Skeletal muscle satellite cell (primary cell): ENCODE measurements around the gene FMN1.
A peak's percentile ranks its signal among the peaks of the same experiment; 100 is the strongest.

Experiments
- H3K27me3 ChIP-seq: 2 replicates; pipeline ENCODE4 v1.7.0; 2013; ENCODE audit warnings: low read length; ENCODE audit not compliant: control insufficient read depth, insufficient read depth
- H3K36me3 ChIP-seq: 2 replicates; pipeline ENCODE4 v1.7.0; 2013; ENCODE audit warnings: mild to moderate bottlenecking, control low read depth, low read length; ENCODE audit not compliant: insufficient read depth
- H3K4me1 ChIP-seq: 2 replicates; pipeline ENCODE4 v1.7.0; 2013; ENCODE audit warnings: low read length; ENCODE audit not compliant: control insufficient read depth, insufficient read depth
- H3K4me2 ChIP-seq: 2 replicates; pipeline ENCODE4 v1.7.0; 2013; ENCODE audit warnings: mild to moderate bottlenecking, low read length
- H3K4me3 ChIP-seq: 2 replicates; pipeline ENCODE4 v1.7.0; 2013; ENCODE audit warnings: low read length
- H3K9ac ChIP-seq: 2 replicates; pipeline ENCODE4 v1.7.0; 2013; ENCODE audit warnings: mild to moderate bottlenecking, low read depth, low read length, moderate library complexity
- H3K9me3 ChIP-seq: replicated peaks from 2 replicates; pipeline ENCODE4 v1.7.0; 2013; ENCODE audit warnings: mild to moderate bottlenecking, control low read depth, low read length

The FMN1 gene

DNA sequence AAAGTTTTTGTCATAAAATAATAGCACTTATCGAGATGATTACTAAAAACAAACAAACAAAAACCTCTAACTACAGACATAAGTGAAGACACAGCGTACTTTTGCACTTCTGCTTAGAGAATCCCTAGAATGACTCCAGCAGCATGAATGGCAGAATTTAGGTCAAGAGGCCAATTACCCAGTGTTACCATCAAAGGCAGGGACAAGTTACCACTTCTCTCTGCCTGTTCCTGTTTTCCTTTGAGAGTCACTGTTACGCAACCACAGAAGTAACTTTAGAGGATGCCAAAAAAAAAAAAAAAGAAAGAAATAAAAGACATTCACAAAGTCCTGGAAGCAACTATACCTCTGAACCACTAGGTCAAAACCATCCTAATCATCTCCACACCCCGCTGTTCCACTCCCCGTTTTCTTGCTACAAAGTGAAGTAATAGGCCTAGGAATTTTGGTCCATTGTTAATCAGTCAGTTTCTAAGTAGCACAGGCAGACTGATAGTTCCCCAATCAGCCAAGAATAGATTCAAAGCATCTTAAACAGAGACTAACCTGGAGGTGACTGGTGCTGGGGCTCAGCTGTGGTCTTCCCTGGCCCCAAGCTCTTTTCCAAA lies 41.9 kb downstream of the FMN1 start:
- Histone ChIP-seq H3K4me2 (peak overlapping the region; percentile 9), H3K4me3 (peak overlapping the region; percentile 14)

DNA sequence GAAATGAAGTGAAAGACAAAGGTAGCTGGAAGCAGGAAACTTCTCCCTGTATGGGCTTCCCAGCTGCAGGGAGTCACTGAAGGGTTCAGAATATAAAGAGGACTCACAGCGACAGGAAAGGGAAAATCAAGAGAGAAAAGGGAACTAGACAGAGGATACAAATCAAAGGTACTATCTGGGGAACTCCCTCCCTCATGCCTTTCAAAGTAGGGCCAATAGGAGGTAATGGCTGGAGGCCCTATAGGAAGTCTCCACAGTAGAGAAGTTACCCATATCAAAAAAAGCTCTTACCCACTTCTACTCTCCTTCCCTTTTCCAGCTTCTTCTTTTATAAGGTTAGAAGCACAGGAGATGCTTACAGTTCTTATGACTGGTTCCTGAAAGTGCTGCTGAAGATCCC lies 43.5 kb downstream of the FMN1 start:
- no peak overlapping the region for H3K9ac ChIP-seq
- H3K4me3 ChIP-seq, result no peak overlapping the region
- no peaks in the 10 kb centered on the region for H3K36me3 ChIP-seq
- H3K4me2 ChIP-seq, result no peak overlapping the region
- peaks cover 35% of the 10 kb centered on the region for H3K4me1 ChIP-seq
- no peaks in the 10 kb centered on the region for H3K9me3 ChIP-seq
- H3K27me3 ChIP-seq, result no peaks in the 10 kb centered on the region

More for the DNA sequence above, 41.9 kb downstream of the FMN1 start:
- H3K9me3 ChIP-seq, result no peaks in the 10 kb centered on the region
- no peaks in the 10 kb centered on the region for H3K36me3 ChIP-seq
- no peaks in the 10 kb centered on the region for H3K27me3 ChIP-seq
- peak overlapping the region; percentile 1 for H3K9ac ChIP-seq
- H3K4me1 ChIP-seq, result peaks cover 35% of the 10 kb centered on the region

DNA sequence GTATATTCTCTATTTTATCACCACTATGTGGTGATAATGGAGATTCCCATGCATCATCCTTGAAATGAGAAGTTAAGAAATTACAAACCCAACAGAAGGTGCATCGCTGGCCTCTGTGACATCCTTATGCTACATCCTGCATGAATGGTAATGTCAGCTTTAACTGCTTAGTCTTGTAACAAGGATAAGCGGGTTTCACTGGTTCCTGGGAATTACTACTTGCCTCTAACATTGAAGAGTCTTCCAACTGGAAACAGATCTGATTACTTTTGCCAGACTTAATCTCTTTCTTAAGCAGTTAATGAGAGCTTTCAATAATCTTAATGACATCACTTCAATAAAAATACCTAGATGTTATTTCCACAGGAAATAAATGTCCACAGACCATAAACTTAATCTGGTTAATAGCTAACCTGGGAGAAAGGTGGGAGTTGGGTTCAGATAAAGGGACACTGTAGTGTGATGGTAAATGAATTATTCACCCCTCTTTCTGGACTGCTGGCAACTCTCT lies 44.0 kb downstream of the FMN1 start:
- Histone ChIP-seq H3K9me3 (no peaks in the 10 kb centered on the region), H3K27me3 (no peaks in the 10 kb centered on the region), H3K9ac (no peak overlapping the region), H3K36me3 (no peaks in the 10 kb centered on the region), H3K4me1 (peaks cover 32% of the 10 kb centered on the region), H3K4me3 (no peak overlapping the region), H3K4me2 (no peak overlapping the region)

DNA sequence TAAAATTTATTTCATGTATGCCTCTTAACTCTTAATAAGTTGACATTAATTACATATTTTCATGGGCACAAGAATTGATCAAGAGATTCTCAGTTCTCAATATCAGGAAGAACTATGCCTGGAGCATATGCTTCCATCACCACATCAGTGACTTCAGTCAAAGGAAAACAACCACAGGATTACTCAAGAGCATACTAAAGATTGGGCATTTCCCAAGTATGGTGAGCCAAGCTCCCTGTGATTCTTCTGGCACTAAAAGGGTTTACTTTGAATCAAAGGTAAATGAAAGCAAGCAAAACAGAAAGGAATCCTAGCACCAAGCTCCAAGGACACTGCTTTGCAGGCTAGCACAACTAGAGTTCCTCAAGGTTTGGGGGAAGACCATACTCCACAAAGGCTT lies 44.6 kb downstream of the FMN1 start:
- Histone ChIP-seq H3K4me3 (no peak overlapping the region), H3K36me3 (no peaks in the 10 kb centered on the region), H3K4me1 (peaks cover 26% of the 10 kb centered on the region), H3K9me3 (no peaks in the 10 kb centered on the region), H3K9ac (no peak overlapping the region), H3K4me2 (no peak overlapping the region), H3K27me3 (no peaks in the 10 kb centered on the region)

DNA sequence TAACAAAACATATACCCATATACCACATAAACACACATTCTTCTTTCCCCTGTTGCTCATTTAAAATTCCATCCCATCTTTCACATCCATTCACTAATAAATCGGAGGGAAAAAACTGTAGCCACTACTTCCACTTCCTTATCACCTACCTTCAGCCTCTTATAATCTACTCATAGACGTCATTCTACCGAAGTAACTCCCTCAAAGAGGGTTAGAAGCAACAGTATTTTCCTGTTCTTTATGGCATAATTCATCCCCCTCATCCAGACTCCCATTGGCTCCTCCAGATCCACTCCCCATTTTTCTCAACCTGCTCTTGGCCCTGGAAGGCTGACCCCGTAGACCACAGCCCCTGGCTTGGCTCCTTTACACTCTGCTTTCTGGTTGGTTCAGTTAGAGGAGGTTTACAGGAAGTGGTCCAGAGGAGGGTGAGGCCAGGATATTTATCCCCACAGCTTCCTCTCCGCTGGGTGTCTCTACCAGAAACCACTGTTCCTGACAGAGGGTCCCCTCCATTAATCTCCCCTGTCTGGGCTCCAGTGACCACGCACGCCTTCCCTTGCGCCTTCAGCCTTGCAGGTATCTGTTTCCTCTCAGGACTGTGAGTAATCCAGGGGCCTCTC lies 46.3 kb downstream of the FMN1 start:
- Histone ChIP-seq H3K36me3 (no peaks in the 10 kb centered on the region), H3K4me3 (no peak overlapping the region), H3K4me2 (no peak overlapping the region), H3K4me1 (peaks cover 10% of the 10 kb centered on the region), H3K9ac (no peak overlapping the region), H3K27me3 (no peaks in the 10 kb centered on the region), H3K9me3 (no peaks in the 10 kb centered on the region)

DNA sequence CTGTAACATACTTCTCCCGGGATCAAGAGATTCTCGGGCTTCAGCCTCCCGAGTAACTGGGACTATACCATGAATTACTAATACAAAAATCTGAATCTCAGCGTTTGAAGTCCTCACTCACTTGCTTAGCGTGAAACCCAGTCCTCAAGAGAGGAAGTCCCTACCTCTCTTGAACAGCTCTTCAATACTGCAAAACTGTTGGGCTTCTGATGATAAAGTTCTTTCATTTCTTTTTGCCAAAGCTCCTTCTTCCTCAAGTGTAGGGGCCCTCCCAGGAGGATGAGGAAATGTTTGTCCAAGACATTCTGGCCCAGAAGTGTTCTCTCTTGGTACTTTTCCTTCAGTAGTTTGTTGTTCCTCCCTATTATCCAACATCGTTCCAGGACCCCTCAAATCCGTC lies 48.5 kb downstream of the FMN1 start:
- no peak overlapping the region for H3K9ac ChIP-seq
- H3K4me1 ChIP-seq, result no peaks in the 10 kb centered on the region
- no peak overlapping the region for H3K4me3 ChIP-seq
- no peaks in the 10 kb centered on the region for H3K9me3 ChIP-seq
- no peaks in the 10 kb centered on the region for H3K36me3 ChIP-seq
- no peaks in the 10 kb centered on the region for H3K27me3 ChIP-seq
- H3K4me2 ChIP-seq, result no peak overlapping the region

DNA sequence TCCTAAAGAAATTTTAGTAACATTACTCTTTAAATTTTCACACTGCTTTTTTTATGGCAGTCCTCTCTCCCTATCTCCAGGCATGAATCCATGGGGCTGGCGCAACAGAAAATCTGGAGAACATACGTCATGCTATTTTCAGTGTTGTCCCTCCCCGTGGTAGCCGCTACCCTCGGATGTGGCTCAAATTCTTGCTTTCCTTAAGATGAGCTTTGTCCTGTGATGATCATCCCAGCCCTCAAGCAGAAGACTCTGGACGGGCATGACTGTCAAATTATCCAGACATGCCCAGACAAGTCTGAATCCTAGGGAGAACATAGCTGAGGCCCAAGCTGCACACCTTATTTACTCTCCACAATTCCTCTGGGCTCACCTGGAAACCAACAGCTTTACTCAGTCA lies 49.1 kb downstream of the FMN1 start:
- Histone ChIP-seq H3K9me3 (no peaks in the 10 kb centered on the region), H3K27me3 (no peaks in the 10 kb centered on the region), H3K4me2 (no peak overlapping the region), H3K36me3 (no peaks in the 10 kb centered on the region), H3K4me3 (no peak overlapping the region), H3K9ac (no peak overlapping the region), H3K4me1 (no peaks in the 10 kb centered on the region)

DNA sequence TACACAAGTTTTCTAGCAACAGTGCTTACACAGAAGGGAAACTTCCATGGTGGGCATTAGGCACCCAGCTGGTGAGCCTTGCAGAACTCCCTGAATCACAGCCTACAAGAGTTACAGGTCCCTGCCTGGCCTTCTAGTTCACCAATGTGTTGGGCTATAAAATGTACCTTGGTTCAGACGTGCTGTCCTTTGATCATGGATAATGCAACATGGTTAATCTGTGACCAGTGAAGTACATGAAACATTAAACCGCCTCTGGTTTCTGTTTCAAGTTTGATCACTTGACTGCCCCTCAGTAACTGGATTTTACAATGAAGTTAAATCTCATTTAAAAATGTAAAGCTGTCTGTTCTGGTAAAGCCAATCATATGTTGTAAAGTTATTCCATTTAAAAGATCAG lies 51.8 kb downstream of the FMN1 start:
- H3K4me2 ChIP-seq, result no peak overlapping the region
- H3K4me3 ChIP-seq, result no peak overlapping the region
- no peaks in the 10 kb centered on the region for H3K36me3 ChIP-seq
- peaks cover 2% of the 10 kb centered on the region for H3K4me1 ChIP-seq
- no peak overlapping the region for H3K9ac ChIP-seq
- no peaks in the 10 kb centered on the region for H3K27me3 ChIP-seq
- no peaks in the 10 kb centered on the region for H3K9me3 ChIP-seq

DNA sequence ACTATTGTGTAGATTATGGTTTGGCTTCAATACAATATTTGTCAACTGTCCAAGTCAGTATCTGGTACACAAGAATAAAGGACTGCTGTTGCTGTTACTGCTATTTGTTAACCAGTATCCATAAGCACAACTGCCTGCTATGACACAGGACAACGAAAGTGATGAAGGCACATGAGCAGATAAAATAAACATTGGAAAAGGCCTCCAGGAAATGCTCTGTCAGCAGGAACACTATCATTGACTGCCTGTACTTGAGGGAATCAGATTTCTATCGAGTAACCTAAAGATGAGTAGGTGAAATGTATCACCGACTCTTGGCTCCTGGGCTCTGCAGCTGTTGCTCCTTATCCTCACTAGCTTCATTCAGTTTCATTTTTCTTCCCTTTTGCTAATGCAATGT lies 56.5 kb downstream of the FMN1 start:
- Histone ChIP-seq H3K9me3 (no peaks in the 10 kb centered on the region), H3K4me2 (no peak overlapping the region), H3K27me3 (no peaks in the 10 kb centered on the region), H3K36me3 (no peaks in the 10 kb centered on the region), H3K9ac (no peak overlapping the region), H3K4me3 (no peak overlapping the region), H3K4me1 (peaks cover 20% of the 10 kb centered on the region)

DNA sequence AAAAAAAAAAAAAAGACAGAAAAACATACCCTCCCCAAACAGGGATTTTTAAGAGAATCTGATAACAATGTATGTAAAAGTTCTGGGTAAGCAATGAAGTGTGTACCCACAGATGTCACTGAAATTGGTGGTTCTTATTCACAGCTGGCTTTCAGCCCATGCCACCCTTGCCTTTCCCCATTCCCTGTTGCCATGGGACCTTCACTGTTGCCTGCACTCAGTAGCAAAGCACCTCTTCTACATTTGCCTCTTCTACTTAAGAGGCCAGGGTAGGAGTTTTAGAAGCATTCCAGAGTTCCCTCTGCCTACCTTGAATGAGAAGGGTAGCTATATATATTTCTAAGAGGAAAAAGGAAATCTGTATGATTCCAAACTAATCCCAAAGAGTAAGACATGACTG lies 57.4 kb downstream of the FMN1 start:
- Histone ChIP-seq H3K4me1 (peaks cover 27% of the 10 kb centered on the region), H3K4me2 (no peak overlapping the region), H3K27me3 (no peaks in the 10 kb centered on the region), H3K4me3 (no peak overlapping the region), H3K36me3 (no peaks in the 10 kb centered on the region), H3K9ac (no peak overlapping the region), H3K9me3 (no peaks in the 10 kb centered on the region)

DNA sequence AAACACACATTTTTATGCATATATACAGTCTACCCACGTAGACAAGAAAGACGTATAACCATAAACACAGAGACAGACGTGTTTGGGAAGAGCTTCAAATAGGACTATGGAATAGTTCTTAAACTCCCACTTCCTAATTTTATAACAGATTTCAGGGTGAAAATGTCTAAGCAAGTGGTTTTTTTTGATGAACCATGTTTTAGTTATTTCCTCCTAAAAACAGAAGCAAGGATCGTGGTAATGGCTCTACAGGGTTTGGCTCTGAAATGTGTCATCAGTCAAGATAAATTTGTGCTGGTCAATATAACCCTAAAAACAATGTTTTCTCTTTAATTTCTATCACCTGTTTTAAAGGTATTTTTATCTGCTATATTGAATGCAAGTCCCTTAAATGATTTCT lies 58.2 kb downstream of the FMN1 start:
- Histone ChIP-seq H3K4me3 (no peak overlapping the region), H3K27me3 (no peaks in the 10 kb centered on the region), H3K36me3 (no peaks in the 10 kb centered on the region), H3K4me2 (no peak overlapping the region), H3K9me3 (no peaks in the 10 kb centered on the region), H3K9ac (no peak overlapping the region), H3K4me1 (peaks cover 35% of the 10 kb centered on the region)

DNA sequence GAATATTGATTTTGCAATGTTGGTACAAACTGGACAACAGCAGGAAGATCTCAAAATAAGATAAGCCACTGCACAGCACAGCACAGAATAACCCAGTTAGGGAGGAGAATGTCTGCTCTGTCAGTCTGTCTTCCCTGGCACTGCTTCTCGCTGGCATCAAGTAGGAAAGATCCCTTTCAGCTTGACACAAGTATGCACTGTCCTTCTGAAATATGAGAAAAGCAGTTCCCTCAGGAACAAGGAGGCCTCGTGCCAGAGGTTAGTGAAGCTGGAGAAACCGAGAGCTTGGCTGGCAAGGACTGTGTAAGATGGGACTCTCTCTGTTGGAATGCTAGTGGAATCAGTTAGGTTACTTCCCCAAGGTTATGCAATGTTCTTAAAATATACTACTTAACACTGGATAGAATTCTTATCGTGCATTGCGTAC lies 59.1 kb downstream of the FMN1 start:
- H3K4me1 ChIP-seq, result peaks cover 36% of the 10 kb centered on the region

More for the DNA sequence above, 59.1 kb downstream of the FMN1 start:
- Histone ChIP-seq H3K9ac (no peak overlapping the region), H3K9me3 (no peaks in the 10 kb centered on the region), H3K36me3 (no peaks in the 10 kb centered on the region), H3K4me3 (no peak overlapping the region), H3K4me2 (peak overlapping the region; percentile 29), H3K27me3 (no peaks in the 10 kb centered on the region)
